Karpas-422 (cell line): ENCODE results near the gene TSNAX. TPM values are rescaled to one million over a fixed set of nuclear protein-coding genes. Genes with fewer than 3 reads are reported as not detected.
"Not testable (repeated sequence)": the region's sequence is repeated elsewhere in the genome, so short reads cannot be mapped to it uniquely, and the experiment has no call there.

Experiments used
- DNase-seq: peaks from one replicate; pipeline ENCODE4 v3.0.0-alpha.2; 2015
- H2AFZ ChIP-seq: fragments of 200-600 bp; sonication (generic); 2 replicates; pipeline ENCODE4 v1.6.1; 2014; ENCODE audit warnings: antibody characterized with exemption, low read length, mixed read lengths
- H3K27ac ChIP-seq: fragments of 200-600 bp; sonication (generic); 2 replicates; pipeline ENCODE4 v1.5.1; 2014; ENCODE audit warnings: mild to moderate bottlenecking, low read length, moderate library complexity
- H3K27me3 ChIP-seq: fragments of 200-600 bp; sonication (generic); 2 replicates; pipeline ENCODE4 v1.6.1; 2014; ENCODE audit warnings: low read length, mixed read lengths
- H3K36me3 ChIP-seq: fragments of 200-600 bp; sonication (generic); 2 replicates; pipeline ENCODE4 v1.6.1; 2014; ENCODE audit warnings: low read length, mixed read lengths; ENCODE audit not compliant: insufficient read depth
- H3K4me1 ChIP-seq: fragments of 200-600 bp; sonication (generic); 2 replicates; pipeline ENCODE4 v1.6.1; 2014; ENCODE audit warnings: mild to moderate bottlenecking, low read length, mixed read lengths
- H3K4me2 ChIP-seq: fragments of 200-600 bp; sonication (generic); 2 replicates; pipeline ENCODE4 v1.6.1; 2014; ENCODE audit warnings: low read length, low read depth, mild to moderate bottlenecking; ENCODE audit not compliant: poor library complexity, severe bottlenecking
- H3K4me3 ChIP-seq: fragments of 200-600 bp; sonication (generic); 2 replicates; pipeline ENCODE4 v1.5.1; 2014; ENCODE audit warnings: mild to moderate bottlenecking, antibody characterized with exemption, low read length, mixed read lengths
- H3K79me2 ChIP-seq: fragments of 200-600 bp; sonication (generic); 2 replicates; pipeline ENCODE4 v1.6.1; 2014; ENCODE audit warnings: mild to moderate bottlenecking, low read length, mixed read lengths
- H3K9ac ChIP-seq: fragments of 200-600 bp; sonication (generic); 2 replicates; pipeline ENCODE4 v1.6.0; 2014; ENCODE audit warnings: low read length
- H3K9me2 ChIP-seq: fragments of 200-600 bp; sonication (generic), shearing (Covaris generic); replicated peaks from 2 replicates; pipeline ENCODE4 v1.6.0; 2014; ENCODE audit warnings: mild to moderate bottlenecking, low read length, moderate library complexity; ENCODE audit not compliant: insufficient read depth
- H3K9me3 ChIP-seq: fragments of 300-700, 200-600 bp; sonication (generic); 2 replicates; pipeline ENCODE4 v1.6.1; 2014; ENCODE audit warnings: low read length, mixed read lengths
- H4K20me1 ChIP-seq: fragments of 200-600 bp; sonication (generic); 2 replicates; pipeline ENCODE4 v1.6.1; 2014; ENCODE audit warnings: mild to moderate bottlenecking, antibody characterized with exemption, low read length, low read depth; ENCODE audit not compliant: insufficient read depth
- total RNA-seq: library from RNA; depleted of rRNA; stranded (reverse); fragments of >200 nt; shearing (Covaris generic); gene quantifications from 2 replicates; pipeline ENCODE4 v1.2.3, GENCODE V29; 2014; ENCODE audit warnings: low replicate concordance

Gene TSNAX
- total RNA-seq, 1 experiment from 2014 or later, result 45.4 TPM

- no peak overlapping the region for H3K9ac ChIP-seq
These were observed 63.0 kb downstream of the TSNAX start for GRCh38 chr1:231591466-231591865.

GRCh38 chr1:231592809-231593208, 64.3 kb downstream of the TSNAX start:
- Histone ChIP-seq H4K20me1 (no peaks in the 10 kb centered on the region), H3K9ac (no peak overlapping the region), H3K79me2 (no peaks in the 10 kb centered on the region), H3K36me3 (no peaks in the 10 kb centered on the region), H3K27ac (no peak overlapping the region), H2AFZ (no peak overlapping the region), H3K9me3 (no peaks in the 10 kb centered on the region), H3K4me1 (no peaks in the 10 kb centered on the region), H3K27me3 (no peaks in the 10 kb centered on the region), H3K4me2 (no peak overlapping the region), H3K4me3 (no peak overlapping the region), H3K9me2 (no peaks in the 10 kb centered on the region)
- DNase-seq, result no peak

More at GRCh38 chr1:231591466-231591865, 63.0 kb downstream of the TSNAX start:
- H3K4me3 ChIP-seq, result no peak overlapping the region
- H3K4me2 ChIP-seq, result no peak overlapping the region
- no peak for DNase-seq
- no peak overlapping the region for H3K27ac ChIP-seq
- H3K79me2 ChIP-seq, result no peaks in the 10 kb centered on the region
- no peaks in the 10 kb centered on the region for H4K20me1 ChIP-seq
- H3K27me3 ChIP-seq, result no peaks in the 10 kb centered on the region
- H2AFZ ChIP-seq, result no peak overlapping the region
- no peaks in the 10 kb centered on the region for H3K36me3 ChIP-seq
- H3K9me3 ChIP-seq, result no peaks in the 10 kb centered on the region
- H3K9me2 ChIP-seq, result no peaks in the 10 kb centered on the region
- H3K4me1 ChIP-seq, result no peaks in the 10 kb centered on the region

- H3K27ac ChIP-seq, DNase-seq, H3K9me2 ChIP-seq, H3K9ac ChIP-seq, H3K4me2 ChIP-seq, H3K79me2 ChIP-seq, H2AFZ ChIP-seq, H3K4me1 ChIP-seq, H4K20me1 ChIP-seq, H3K4me3 ChIP-seq, H3K9me3 ChIP-seq, H3K27me3 ChIP-seq, H3K36me3 ChIP-seq: not testable (repeated sequence)
These were observed 64.8 kb downstream of the TSNAX start for GRCh38 chr1:231593264-231593663.

GRCh38 chr1:231594123-231594522, 65.7 kb downstream of the TSNAX start:
- Histone ChIP-seq H3K4me3 (no peak overlapping the region), H3K27me3 (no peaks in the 10 kb centered on the region), H3K9me3 (no peaks in the 10 kb centered on the region)

GRCh38 chr1:231594749-231595148, 66.3 kb downstream of the TSNAX start:
- H3K9me2 ChIP-seq, result no peaks in the 10 kb centered on the region
- no peak overlapping the region for H3K27ac ChIP-seq
- H3K4me3 ChIP-seq, result no peak overlapping the region
- H3K9me3 ChIP-seq, result no peaks in the 10 kb centered on the region
- no peaks in the 10 kb centered on the region for H3K27me3 ChIP-seq
- H3K4me1 ChIP-seq, result no peaks in the 10 kb centered on the region
- no peaks in the 10 kb centered on the region for H3K36me3 ChIP-seq
- H3K9ac ChIP-seq, result no peak overlapping the region
- DNase-seq, result no peak
- no peak overlapping the region for H2AFZ ChIP-seq
- no peaks in the 10 kb centered on the region for H4K20me1 ChIP-seq
- no peaks in the 10 kb centered on the region for H3K79me2 ChIP-seq
- H3K4me2 ChIP-seq, result no peak overlapping the region

More at GRCh38 chr1:231594123-231594522, 65.7 kb downstream of the TSNAX start:
- no peak overlapping the region for H3K4me2 ChIP-seq
- no peak overlapping the region for H2AFZ ChIP-seq
- no peaks in the 10 kb centered on the region for H4K20me1 ChIP-seq
- no peaks in the 10 kb centered on the region for H3K9me2 ChIP-seq
- no peaks in the 10 kb centered on the region for H3K4me1 ChIP-seq
- no peak for DNase-seq
- H3K36me3 ChIP-seq, result no peaks in the 10 kb centered on the region
- no peaks in the 10 kb centered on the region for H3K79me2 ChIP-seq
- no peak overlapping the region for H3K27ac ChIP-seq
- no peak overlapping the region for H3K9ac ChIP-seq

GRCh38 chr1:231596337-231596791, 67.9 kb downstream of the TSNAX start:
- Histone ChIP-seq H2AFZ (no peak overlapping the region), H3K27me3 (no peaks in the 10 kb centered on the region), H3K4me2 (no peak overlapping the region), H3K36me3 (no peaks in the 10 kb centered on the region), H3K27ac (no peak overlapping the region), H4K20me1 (no peaks in the 10 kb centered on the region), H3K4me1 (no peaks in the 10 kb centered on the region), H3K9me3 (no peaks in the 10 kb centered on the region), H3K79me2 (no peaks in the 10 kb centered on the region), H3K9ac (no peak overlapping the region), H3K9me2 (no peaks in the 10 kb centered on the region), H3K4me3 (no peak overlapping the region)
- no peak for DNase-seq

GRCh38 chr1:231597971-231598370, 69.5 kb downstream of the TSNAX start:
- no peaks in the 10 kb centered on the region for H3K9me2 ChIP-seq
- H3K79me2 ChIP-seq, result no peaks in the 10 kb centered on the region
- DNase-seq, result no peak
- H3K9me3 ChIP-seq, result no peaks in the 10 kb centered on the region
- no peaks in the 10 kb centered on the region for H3K27me3 ChIP-seq
- H3K4me1 ChIP-seq, result peaks cover 2% of the 10 kb centered on the region; the same call in 1 of the 2 replicates
- H3K4me3 ChIP-seq, result no peak overlapping the region
- H3K27ac ChIP-seq, result no peak overlapping the region
- no peaks in the 10 kb centered on the region for H3K36me3 ChIP-seq
- H3K4me2 ChIP-seq, result no peak overlapping the region
- no peak overlapping the region for H3K9ac ChIP-seq
- no peaks in the 10 kb centered on the region for H4K20me1 ChIP-seq
- no peak overlapping the region for H2AFZ ChIP-seq

- no peaks in the 10 kb centered on the region for H4K20me1 ChIP-seq
- 0 out of 2 replicates have a peak, but pooled peaks cover 2% of the 10 kb centered on the region for H3K27me3 ChIP-seq
- no peaks in the 10 kb centered on the region for H3K79me2 ChIP-seq
- no peak overlapping the region for H3K4me3 ChIP-seq
- DNase-seq, result no peak
- no peaks in the 10 kb centered on the region for H3K9me2 ChIP-seq
- no peak overlapping the region for H3K9ac ChIP-seq
- no peak overlapping the region for H3K4me2 ChIP-seq
- no peaks in the 10 kb centered on the region for H3K36me3 ChIP-seq
- H2AFZ ChIP-seq, result no peak overlapping the region
- peaks cover 16% of the 10 kb centered on the region for H3K4me1 ChIP-seq
- no peak overlapping the region for H3K27ac ChIP-seq
- no peaks in the 10 kb centered on the region for H3K9me3 ChIP-seq
These were observed 72.0 kb downstream of the TSNAX start for GRCh38 chr1:231600458-231600976.
